Upper lobe of left lung (tissue), 6 donors: ENCODE measurements around the gene NHS. TPM values are rescaled to one million over a fixed set of nuclear protein-coding genes. Genes with fewer than 3 reads are reported as not detected.

ENCODE experiments used
- ATAC-seq, 2 donors: fragments of 200-7000 bp; cut with Tn5 transposase; one replicate each; pipeline ENCODE4 v1.9.1; 2022; ENCODE audit warnings: mild to moderate bottlenecking in 2 of 2, moderate library complexity in 2 of 2; ENCODE audit not compliant: low FRiP score in 2 of 2
- DNase-seq, 2 donors: peaks; one replicate each; pipeline ENCODE4 v3.0.0-alpha.2; 2019 to 2020
- H3K27ac ChIP-seq, 4 donors: fragments of 200-600 bp; sonication (generic); one replicate each; pipeline ENCODE4 v1.5.1; 2016 to 2019
- H3K27me3 ChIP-seq, 4 donors: fragments of 200-600 bp; sonication (generic); one replicate each; pipeline ENCODE4 v1.5.1; 2017 to 2019
- H3K36me3 ChIP-seq, 4 donors: fragments of 200-600 bp; sonication (generic); one replicate each; pipeline ENCODE4 v1.5.1; 2016 to 2019
- H3K4me1 ChIP-seq, 4 donors: fragments of 200-600 bp; sonication (generic); one replicate each; pipeline ENCODE4 v1.5.1; 2018 to 2019
- H3K4me3 ChIP-seq, 4 donors: fragments of 200-600 bp; sonication (generic); one replicate each; pipeline ENCODE4 v1.5.1; 2017 to 2019; ENCODE audit warnings: mild to moderate bottlenecking in 2 of 4, moderate library complexity in 1 of 4
- H3K9me3 ChIP-seq, 4 donors: fragments of 200-600 bp; sonication (generic); one replicate each; pipeline ENCODE4 v1.5.1; 2018 to 2019
- CTCF ChIP-seq, 6 experiments: fragments of 450-650 bp in 4 of 6; fragments of 200-600 bp in 2 of 6; sonication (generic) in 2 of 6; IDR thresholded peaks; one replicate each; pipeline ENCODE4 v1.5.1; 2016 to 2019; ENCODE audit warnings: antibody characterized with exemption in 6 of 6
- EP300 ChIP-seq, 4 donors: sonication (generic); formaldehyde crosslinking; IDR thresholded peaks; one replicate each; pipeline ENCODE4 v1.5.1; 2017; ENCODE audit warnings: antibody characterized with exemption in 4 of 4, control low read depth in 2 of 4
- POLR2A ChIP-seq, 4 donors: fragments of 450-650 bp; IDR thresholded peaks; one replicate each; pipeline ENCODE4 v1.5.1; 2016 to 2017; ENCODE audit warnings: antibody characterized with exemption in 4 of 4, mild to moderate bottlenecking in 2 of 4
- POLR2AphosphoS5 ChIP-seq, 2 donors: sonication (generic); formaldehyde crosslinking; IDR thresholded peaks; one replicate each; pipeline ENCODE4 v1.5.1; 2017; ENCODE audit warnings: antibody characterized with exemption in 2 of 2
- WGBS, 2 donors: methylation state at CpG; one replicate each; pipeline ENCODE4 v1.1.5; 2017 to 2018; 5-methylcytosine and 5-hydroxymethylcytosine counted together
- total RNA-seq, 6 donors: library from RNA; depleted of rRNA in 4 of 6; stranded (reverse); fragments of >200 nt in 4 of 6; gene quantifications; one replicate each; pipeline versions ENCODE4 v1.1.0 to v1.2.1, GENCODE V29; 2016 to 2021
- donor health status: DM: no; HTN: no; CAD: no; lungs with moderate emphysema.
- donor health status: DM: no; HTN: yes; CAD: no; lungs with severe emphysema.

The NHS gene
- total RNA-seq, 6 donors from 2014 or later, result 0.46 to 6.3 (median 2.4) TPM

GRCh38 chrX:17474892-17475291, 99.9 kb downstream of the NHS start:
- TF ChIP-seq CTCF (IDR thresholded peaks at IDR 0.05), result no peak
- no peak for TF ChIP-seq POLR2AphosphoS5 (IDR thresholded peaks at IDR 0.05)
- no peak for TF ChIP-seq EP300 (IDR thresholded peaks at IDR 0.05)
- TF ChIP-seq POLR2A (IDR thresholded peaks at IDR 0.05), result no peak
- Histone ChIP-seq H3K4me1 (no peaks in the 10 kb centered on the region), H3K36me3 (no peaks in the 10 kb centered on the region), H3K4me3 (no peak overlapping the region), H3K9me3 (no peaks in the 10 kb centered on the region), H3K27ac (no peak overlapping the region), H3K27me3 (no peaks in the 10 kb centered on the region)
- ATAC-seq (peak in 1 of 2 donors; percentile 35), DNase-seq (no peak)
- WGBS, 2 donors, result 58 to 80% methylated on average over 2 of the region's 2 CpGs

GRCh38 chrX:17475449-17476217, 100.6 kb downstream of the NHS start:
- no peak overlapping the region for H3K4me3 ChIP-seq
- no peaks in the 10 kb centered on the region for H3K27me3 ChIP-seq
- WGBS, 2 donors, result 64% methylated on average over 6 of the region's 6 CpGs
- no peaks in the 10 kb centered on the region for H3K9me3 ChIP-seq
- H3K27ac ChIP-seq, result no peak overlapping the region
- DNase-seq (no peak), ATAC-seq (no peak)
- TF ChIP-seq CTCF (IDR thresholded peaks at IDR 0.05) (no peak), POLR2A (IDR thresholded peaks at IDR 0.05) (no peak), EP300 (IDR thresholded peaks at IDR 0.05) (no peak), POLR2AphosphoS5 (IDR thresholded peaks at IDR 0.05) (no peak)
- H3K36me3 ChIP-seq, result no peaks in the 10 kb centered on the region
- no peaks in the 10 kb centered on the region for H3K4me1 ChIP-seq

GRCh38 chrX:17476411-17476810, 101.4 kb downstream of the NHS start:
- ATAC-seq, result no peak
- no peak for DNase-seq
- no peaks in the 10 kb centered on the region for H3K36me3 ChIP-seq

GRCh38 chrX:17481086-17481485, 106.1 kb downstream of the NHS start:
- H3K4me1 ChIP-seq, result no peaks in the 10 kb centered on the region
- no peak overlapping the region for H3K4me3 ChIP-seq
- no peak for TF ChIP-seq CTCF (IDR thresholded peaks at IDR 0.05)
- TF ChIP-seq POLR2AphosphoS5 (IDR thresholded peaks at IDR 0.05), result no peak
- H3K27me3 ChIP-seq, result no peaks in the 10 kb centered on the region
- no peak overlapping the region for H3K27ac ChIP-seq
- H3K9me3 ChIP-seq, result no peaks in the 10 kb centered on the region
- H3K36me3 ChIP-seq, result no peaks in the 10 kb centered on the region
- no peak for ATAC-seq
- DNase-seq, result no peak
- WGBS, 2 donors, result 73 to 80% methylated on average over 4 of the region's 4 CpGs

More at GRCh38 chrX:17476411-17476810, 101.4 kb downstream of the NHS start:
- H3K9me3 ChIP-seq, result no peaks in the 10 kb centered on the region
- no peak overlapping the region for H3K4me3 ChIP-seq
- 60 to 64% methylated on average over 1 to 2 of the region's 2 CpGs for WGBS, 2 donors
- H3K4me1 ChIP-seq, result no peaks in the 10 kb centered on the region
- H3K27ac ChIP-seq, result no peak overlapping the region
- no peaks in the 10 kb centered on the region for H3K27me3 ChIP-seq
- TF ChIP-seq POLR2AphosphoS5 (IDR thresholded peaks at IDR 0.05) (no peak), EP300 (IDR thresholded peaks at IDR 0.05) (no peak), CTCF (IDR thresholded peaks at IDR 0.05) (no peak), POLR2A (IDR thresholded peaks at IDR 0.05) (no peak)

- H3K36me3 ChIP-seq, result no peaks in the 10 kb centered on the region
- H3K27me3 ChIP-seq, result no peaks in the 10 kb centered on the region
- DNase-seq, result no peak
- 80% methylated on average over 1 of the region's 1 CpG; no CpG with 5 or more reads in 1 of the 2 donors for WGBS, 2 donors
- H3K4me3 ChIP-seq, result no peak overlapping the region
- TF ChIP-seq EP300 (IDR thresholded peaks at IDR 0.05), result no peak
- TF ChIP-seq POLR2AphosphoS5 (IDR thresholded peaks at IDR 0.05), result no peak
- TF ChIP-seq POLR2A (IDR thresholded peaks at IDR 0.05), result no peak
- no peak for TF ChIP-seq CTCF (IDR thresholded peaks at IDR 0.05)
- no peak overlapping the region for H3K27ac ChIP-seq
- no peaks in the 10 kb centered on the region for H3K9me3 ChIP-seq
- no peaks in the 10 kb centered on the region for H3K4me1 ChIP-seq
- no peak for ATAC-seq
Measured at GRCh38 chrX:17484592-17484991, 109.6 kb downstream of the NHS start.
